ENCODE data around the gene CNTNAP4. TPM values are rescaled to one million over a fixed set of nuclear protein-coding genes. Genes with fewer than 3 reads are reported as not detected.

Gene CNTNAP4
- total RNA-seq (not detected), polyA plus RNA-seq (not detected)

DNA sequence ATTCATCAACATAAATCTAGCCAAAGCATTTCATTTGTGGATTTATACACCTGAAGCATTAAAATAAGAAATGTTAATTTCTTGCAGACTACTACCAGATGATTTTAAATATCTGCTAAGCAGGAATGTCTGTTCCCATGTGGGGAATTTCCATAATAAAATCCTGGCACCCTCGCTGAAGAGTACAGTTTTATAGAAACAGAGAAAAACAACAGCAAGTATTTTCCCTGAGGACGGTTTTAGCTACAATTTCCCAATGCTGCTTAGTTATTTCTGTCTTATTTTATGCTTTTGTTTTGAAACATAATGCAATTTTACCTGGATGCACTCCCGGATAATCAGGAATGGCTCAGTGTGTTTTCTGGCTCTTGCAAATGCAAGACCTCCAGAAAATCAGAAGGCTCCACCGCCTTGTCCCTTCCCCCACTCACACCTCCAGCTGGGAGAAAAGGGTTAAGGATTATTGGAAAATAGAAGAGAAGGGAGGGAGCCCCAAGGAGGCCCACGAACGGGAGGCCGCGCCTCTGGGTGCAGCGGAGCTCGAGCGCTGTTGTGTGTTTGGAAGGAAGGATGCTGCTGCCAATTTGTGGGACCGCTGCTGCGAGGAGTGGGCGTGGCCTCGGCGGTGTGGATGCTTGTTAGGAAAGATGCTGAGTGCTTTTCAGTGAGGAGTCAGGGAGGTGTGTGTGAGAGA is at the start of gene CNTNAP4:
Gene CNTNAP4 (plus strand): TSS at position 657 of the 694 bp plus-strand sequence. CDS start 262 bp downstream, outside the sequence.
- H3K27ac Mint-ChIP-seq: no peak within 1 kb of the TSS
- no peaks in the 10 kb centered on the region for H3K36me3 Mint-ChIP-seq
- POLR2A ChIA-PET: no interaction called here
- DNase-seq: no peak
- Histone ChIP-seq H3K4me3 (ENCODE audit: low read length) (no peak within 1 kb of the TSS), H3K4me1 (ENCODE audit: insufficient read depth, low read length) (no peaks in the 10 kb centered on the region), H3K9me3 (ENCODE audit: low read length) (no peaks in the 10 kb centered on the region), H3K36me3 (ENCODE audit: insufficient read depth, low read length) (no peaks in the 10 kb centered on the region), H3K27ac (ENCODE audit: low read depth, low read length) (no peak within 1 kb of the TSS), H3K27me3 (ENCODE audit: insufficient read depth, low read length, poor library complexity, severe bottlenecking) (no peaks in the 10 kb centered on the region)
- H3K27me3 Mint-ChIP-seq: peaks cover 0 to 4% of the 10 kb centered on the region in 2 donors
- H3K4me3 Mint-ChIP-seq: no peak within 1 kb of the TSS
- CTCF ChIA-PET: no interaction called here
- H3K4me1 Mint-ChIP-seq: no peaks in the 10 kb centered on the region
- H3K9me3 Mint-ChIP-seq: peaks cover 3 to 13% (median 5%) of the 10 kb centered on the region in 5 donors

- Mint-ChIP-seq H3K9me3 (peaks cover 4 to 26% (median 7%) of the 10 kb centered on the region in 5 donors), H3K27ac (no peak overlapping the region), H3K4me1 (no peaks in the 10 kb centered on the region), H3K4me3 (no peak overlapping the region), H3K36me3 (peaks cover 0 to 2% (median 0%) of the 10 kb centered on the region in 3 donors), H3K27me3 (no peaks in the 10 kb centered on the region)
- Histone ChIP-seq H3K27ac (ENCODE audit: low read depth, low read length) (no peak overlapping the region), H3K9me3 (ENCODE audit: low read length) (no peaks in the 10 kb centered on the region), H3K36me3 (ENCODE audit: insufficient read depth, low read length) (no peaks in the 10 kb centered on the region), H3K4me1 (ENCODE audit: insufficient read depth, low read length) (no peaks in the 10 kb centered on the region), H3K4me3 (ENCODE audit: low read length) (no peak overlapping the region), H3K27me3 (ENCODE audit: insufficient read depth, low read length, poor library complexity, severe bottlenecking) (no peaks in the 10 kb centered on the region)
- no peak for DNase-seq
- ChIA-PET POLR2A (no interaction called here), CTCF (no interaction called here)
These were observed 48.6 kb upstream of the CNTNAP4 start for GRCh38 chr16:76228546-76229146.

DNA sequence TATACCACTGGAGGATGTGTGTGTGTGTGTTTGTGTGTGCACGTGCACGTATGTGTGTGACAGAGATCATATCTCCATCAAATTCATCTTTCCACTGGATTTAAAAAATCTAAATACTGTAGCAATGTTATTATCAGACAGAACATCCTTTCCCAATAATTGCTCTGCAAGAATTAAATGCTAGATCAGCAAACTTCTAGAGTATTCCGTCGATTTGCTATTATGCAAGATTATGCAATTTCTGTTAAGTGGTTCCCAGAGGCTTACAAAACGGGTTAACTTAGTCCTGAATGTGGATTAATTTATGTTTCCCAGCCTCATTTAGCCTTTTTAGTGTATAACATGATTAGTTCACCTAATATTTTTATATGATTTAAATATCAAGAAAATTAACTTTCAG is 44.5 kb upstream of the CNTNAP4 start:
- Mint-ChIP-seq H3K36me3 (peaks cover 0 to 2% (median 0%) of the 10 kb centered on the region in 3 donors), H3K27ac (no peak overlapping the region), H3K4me3 (no peak overlapping the region), H3K27me3 (no peaks in the 10 kb centered on the region), H3K9me3 (peaks cover 5 to 30% (median 8%) of the 10 kb centered on the region in 5 donors), H3K4me1 (no peaks in the 10 kb centered on the region)
- Histone ChIP-seq H3K4me3 (ENCODE audit: low read length) (no peak overlapping the region), H3K4me1 (ENCODE audit: insufficient read depth, low read length) (no peaks in the 10 kb centered on the region), H3K9me3 (ENCODE audit: low read length) (no peaks in the 10 kb centered on the region), H3K36me3 (ENCODE audit: insufficient read depth, low read length) (no peaks in the 10 kb centered on the region), H3K27me3 (ENCODE audit: insufficient read depth, low read length, poor library complexity, severe bottlenecking) (no peaks in the 10 kb centered on the region), H3K27ac (ENCODE audit: low read depth, low read length) (no peak overlapping the region)
- CTCF ChIA-PET: no interaction called here
- DNase-seq: no peak
- POLR2A ChIA-PET: no interaction called here

GRCh38 chr16:76235025-76235424 is 42.2 kb upstream of the CNTNAP4 start:
- Mint-ChIP-seq H3K4me3 (no peak overlapping the region), H3K27me3 (no peaks in the 10 kb centered on the region), H3K36me3 (peaks cover 0 to 2% (median 0%) of the 10 kb centered on the region in 3 donors), H3K9me3 (peaks cover 5 to 23% (median 7%) of the 10 kb centered on the region in 5 donors), H3K27ac (no peak overlapping the region), H3K4me1 (no peaks in the 10 kb centered on the region)
- H3K4me3 ChIP-seq (ENCODE audit: low read length): no peak overlapping the region
- no peak overlapping the region for H3K27ac ChIP-seq (ENCODE audit: low read depth, low read length)
- no peaks in the 10 kb centered on the region for H3K27me3 ChIP-seq (ENCODE audit: insufficient read depth, low read length, poor library complexity, severe bottlenecking)
- no peak for DNase-seq
- H3K4me1 ChIP-seq (ENCODE audit: insufficient read depth, low read length): no peaks in the 10 kb centered on the region
- no peaks in the 10 kb centered on the region for H3K9me3 ChIP-seq (ENCODE audit: low read length)
- CTCF ChIA-PET: interaction anchor here (0.8 kb wide), 1 partner anchor 9 kb away, joined by 3 read pairs; no protein-coding TSS in a partner anchor
- no peaks in the 10 kb centered on the region for H3K36me3 ChIP-seq (ENCODE audit: insufficient read depth, low read length)
- POLR2A ChIA-PET: no interaction called here

- no peak overlapping the region for H3K4me3 ChIP-seq (ENCODE audit: low read length)
- ChIA-PET POLR2A (no interaction called here), CTCF (interaction anchor here (0.8 kb wide), 1 partner anchor 9 kb away, joined by 3 read pairs; no protein-coding TSS in a partner anchor)
- no peak overlapping the region for H3K4me3 Mint-ChIP-seq
- H3K9me3 Mint-ChIP-seq: peaks cover 5 to 21% (median 9%) of the 10 kb centered on the region in 5 donors
- H3K9me3 ChIP-seq (ENCODE audit: low read length): no peaks in the 10 kb centered on the region
- no peak overlapping the region for H3K27ac Mint-ChIP-seq
- no peaks in the 10 kb centered on the region for H3K36me3 ChIP-seq (ENCODE audit: insufficient read depth, low read length)
- H3K27me3 ChIP-seq (ENCODE audit: insufficient read depth, low read length, poor library complexity, severe bottlenecking): no peaks in the 10 kb centered on the region
- no peaks in the 10 kb centered on the region for H3K4me1 ChIP-seq (ENCODE audit: insufficient read depth, low read length)
- H3K27ac ChIP-seq (ENCODE audit: low read depth, low read length): no peak overlapping the region
- no peaks in the 10 kb centered on the region for H3K27me3 Mint-ChIP-seq
- peaks cover 0 to 2% (median 0%) of the 10 kb centered on the region in 3 donors for H3K36me3 Mint-ChIP-seq
- no peaks in the 10 kb centered on the region for H3K4me1 Mint-ChIP-seq
- DNase-seq: no peak
These were observed 41.8 kb upstream of the CNTNAP4 start for GRCh38 chr16:76235426-76235825.

DNA sequence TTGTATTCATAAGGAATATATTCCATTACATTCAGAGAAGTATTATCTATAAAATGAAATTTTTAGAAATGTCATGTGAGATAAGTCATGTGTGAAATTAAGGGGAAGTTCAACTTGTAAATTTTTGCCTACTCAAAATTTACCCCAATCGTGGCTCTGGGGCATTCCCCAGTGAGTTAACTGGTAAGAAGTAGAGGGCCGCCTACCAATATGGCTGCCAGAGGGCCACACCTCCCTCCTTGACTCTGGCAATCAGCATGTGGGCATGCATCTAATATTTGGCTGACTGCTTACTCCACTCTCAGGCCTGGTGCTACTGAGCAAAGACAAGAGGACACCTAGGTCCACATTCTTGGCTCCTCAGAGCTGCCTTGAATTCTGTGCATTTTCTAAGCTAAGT is 39.7 kb upstream of the CNTNAP4 start:
- Histone ChIP-seq H3K9me3 (ENCODE audit: low read length) (no peaks in the 10 kb centered on the region), H3K27ac (ENCODE audit: low read depth, low read length) (no peak overlapping the region), H3K4me3 (ENCODE audit: low read length) (no peak overlapping the region), H3K4me1 (ENCODE audit: insufficient read depth, low read length) (no peaks in the 10 kb centered on the region), H3K36me3 (ENCODE audit: insufficient read depth, low read length) (no peaks in the 10 kb centered on the region), H3K27me3 (ENCODE audit: insufficient read depth, low read length, poor library complexity, severe bottlenecking) (no peaks in the 10 kb centered on the region)
- H3K27me3 Mint-ChIP-seq: no peaks in the 10 kb centered on the region
- peaks cover 0 to 24% (median 9%) of the 10 kb centered on the region in 5 donors for H3K9me3 Mint-ChIP-seq
- no peaks in the 10 kb centered on the region for H3K4me1 Mint-ChIP-seq
- H3K27ac Mint-ChIP-seq: no peak overlapping the region
- no peak for DNase-seq
- H3K36me3 Mint-ChIP-seq: no peaks in the 10 kb centered on the region
- ChIA-PET POLR2A (no interaction called here), CTCF (no interaction called here)
- no peak overlapping the region for H3K4me3 Mint-ChIP-seq

DNA sequence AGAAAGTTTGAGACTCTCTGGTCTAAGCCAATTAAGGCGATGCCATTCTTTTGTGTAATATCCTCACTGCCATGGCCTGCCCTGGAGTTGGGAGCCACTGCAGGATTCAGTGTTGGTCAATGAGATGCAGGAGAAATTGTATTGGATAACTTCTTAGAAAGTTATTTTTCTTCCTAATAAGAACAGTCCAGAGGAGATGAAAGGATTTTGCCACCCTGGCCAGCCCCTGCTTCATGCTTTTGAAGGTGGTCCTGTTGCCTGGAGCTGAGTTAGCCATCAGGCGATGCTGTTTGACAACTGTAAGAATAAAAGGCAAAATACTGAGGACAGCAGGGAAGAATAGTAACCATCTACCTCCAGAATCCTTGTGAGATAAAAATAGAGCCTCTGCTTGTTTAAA is 35.4 kb upstream of the CNTNAP4 start:
- peaks cover 2 to 31% (median 8%) of the 10 kb centered on the region in 5 donors for H3K9me3 Mint-ChIP-seq
- no peak overlapping the region for H3K27ac Mint-ChIP-seq
- Histone ChIP-seq H3K9me3 (ENCODE audit: low read length) (no peaks in the 10 kb centered on the region), H3K4me3 (ENCODE audit: low read length) (no peak overlapping the region), H3K27ac (ENCODE audit: low read depth, low read length) (no peak overlapping the region), H3K36me3 (ENCODE audit: insufficient read depth, low read length) (no peaks in the 10 kb centered on the region), H3K27me3 (ENCODE audit: insufficient read depth, low read length, poor library complexity, severe bottlenecking) (no peaks in the 10 kb centered on the region), H3K4me1 (ENCODE audit: insufficient read depth, low read length) (no peaks in the 10 kb centered on the region)
- DNase-seq: no peak
- H3K4me1 Mint-ChIP-seq: no peaks in the 10 kb centered on the region
- H3K4me3 Mint-ChIP-seq: no peak overlapping the region
- ChIA-PET POLR2A (no interaction called here), CTCF (no interaction called here)
- H3K36me3 Mint-ChIP-seq: no peaks in the 10 kb centered on the region
- no peaks in the 10 kb centered on the region for H3K27me3 Mint-ChIP-seq

DNA sequence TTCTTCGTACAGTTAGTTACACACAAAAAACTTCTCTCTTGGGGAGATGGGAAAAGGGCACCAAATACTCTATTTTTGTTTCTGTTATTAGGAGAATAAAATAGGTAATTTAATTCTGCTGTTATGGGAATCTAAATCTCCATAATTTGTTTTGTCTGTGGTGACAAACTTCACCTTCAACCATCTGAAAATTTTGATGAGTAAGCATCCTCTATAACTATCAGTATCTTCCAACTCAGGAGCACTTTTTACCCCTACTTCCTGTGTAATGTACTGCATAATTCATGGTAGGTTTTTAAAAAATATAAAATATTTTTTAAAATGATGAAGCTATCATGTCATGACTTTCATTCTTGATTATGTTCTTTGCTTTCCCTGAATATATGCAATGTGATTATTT is 33.6 kb upstream of the CNTNAP4 start:
- Histone ChIP-seq H3K27ac (ENCODE audit: low read depth, low read length) (no peak overlapping the region), H3K9me3 (ENCODE audit: low read length) (no peaks in the 10 kb centered on the region), H3K4me3 (ENCODE audit: low read length) (no peak overlapping the region), H3K27me3 (ENCODE audit: insufficient read depth, low read length, poor library complexity, severe bottlenecking) (no peaks in the 10 kb centered on the region), H3K36me3 (ENCODE audit: insufficient read depth, low read length) (no peaks in the 10 kb centered on the region), H3K4me1 (ENCODE audit: insufficient read depth, low read length) (no peaks in the 10 kb centered on the region)
- Mint-ChIP-seq H3K27ac (no peak overlapping the region), H3K36me3 (no peaks in the 10 kb centered on the region), H3K9me3 (peaks cover 2 to 36% (median 9%) of the 10 kb centered on the region in 5 donors), H3K4me1 (no peaks in the 10 kb centered on the region), H3K27me3 (no peaks in the 10 kb centered on the region), H3K4me3 (no peak overlapping the region)
- ChIA-PET POLR2A (no interaction called here), CTCF (no interaction called here)
- no peak for DNase-seq
